Cerebellar nuclear complex (tissue), 1 donor: ENCODE measurements around the gene LIN37.

Experiments used
- DNase-seq, 2 experiments: peaks; one replicate each; lab custom pipeline; 2025; lab: John Stamatoyannopoulos, UW

LIN37 gene

DNA sequence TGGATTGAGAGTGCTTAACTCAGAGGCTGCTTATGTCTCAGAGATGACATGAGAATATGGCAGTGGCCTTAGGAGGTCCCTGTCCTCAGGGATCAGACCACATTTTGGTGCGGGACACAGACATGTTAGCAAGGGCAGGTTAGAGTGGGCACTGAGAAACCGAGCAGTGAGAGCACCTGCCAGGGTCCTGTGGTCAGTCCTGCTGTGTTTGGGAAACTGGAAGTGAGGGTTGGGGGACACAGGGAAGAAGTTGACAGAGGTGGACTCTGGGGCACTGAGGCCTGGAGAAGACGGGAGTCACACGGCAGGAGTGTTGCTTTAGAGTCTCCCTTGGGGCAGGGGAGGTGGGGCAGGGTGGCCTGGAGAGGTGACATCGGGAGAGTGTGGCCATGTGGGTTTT lies 13.5 kb upstream of the LIN37 start:
- DNase-seq: no peak

DNA sequence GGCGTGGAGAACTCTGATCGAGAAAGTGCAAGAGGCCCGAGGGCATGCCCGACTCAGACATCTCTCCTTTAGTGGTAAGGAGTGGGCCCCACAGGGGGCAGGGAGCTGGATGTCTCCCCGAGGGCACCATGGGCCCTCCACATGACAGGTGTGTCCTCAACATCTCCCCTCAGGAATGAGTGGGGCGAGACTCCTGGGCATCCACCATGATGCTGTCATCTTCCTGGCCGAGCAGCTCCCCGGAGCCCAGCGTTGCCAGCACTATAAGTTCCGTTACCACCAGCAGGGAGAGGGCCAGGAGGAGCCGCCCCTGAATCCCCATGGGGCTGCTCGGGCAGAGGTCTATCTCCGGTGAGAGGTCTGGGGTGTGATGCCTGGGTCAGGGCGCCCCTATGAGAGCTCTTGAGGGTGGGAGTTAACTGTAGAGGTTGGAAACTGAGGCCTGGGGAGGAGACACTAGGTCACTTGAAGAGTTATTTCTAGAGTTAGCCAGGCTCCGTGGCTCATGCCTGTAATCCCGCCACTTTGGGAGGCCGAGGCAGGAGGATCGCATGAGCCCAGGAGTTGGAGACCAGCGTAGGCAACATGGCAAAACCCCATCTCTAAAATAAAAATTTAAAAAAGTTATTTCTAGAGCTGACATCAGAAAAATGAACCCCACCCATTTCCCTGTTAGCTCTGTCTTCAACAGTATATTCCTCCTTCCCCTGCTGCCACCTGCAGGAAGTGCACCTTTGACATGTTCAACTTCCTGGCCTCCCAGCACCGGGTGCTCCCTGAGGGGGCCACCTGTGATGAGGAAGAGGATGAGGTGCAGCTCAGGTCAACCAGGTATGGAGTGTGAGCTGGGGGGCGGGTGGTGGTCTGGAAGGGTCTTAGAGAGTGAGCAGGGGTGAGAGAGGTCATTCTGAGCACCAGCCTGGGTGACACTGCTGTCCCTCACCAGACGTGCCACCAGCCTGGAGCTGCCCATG lies 11.2 kb upstream of the LIN37 start:
- no peak for DNase-seq

DNA sequence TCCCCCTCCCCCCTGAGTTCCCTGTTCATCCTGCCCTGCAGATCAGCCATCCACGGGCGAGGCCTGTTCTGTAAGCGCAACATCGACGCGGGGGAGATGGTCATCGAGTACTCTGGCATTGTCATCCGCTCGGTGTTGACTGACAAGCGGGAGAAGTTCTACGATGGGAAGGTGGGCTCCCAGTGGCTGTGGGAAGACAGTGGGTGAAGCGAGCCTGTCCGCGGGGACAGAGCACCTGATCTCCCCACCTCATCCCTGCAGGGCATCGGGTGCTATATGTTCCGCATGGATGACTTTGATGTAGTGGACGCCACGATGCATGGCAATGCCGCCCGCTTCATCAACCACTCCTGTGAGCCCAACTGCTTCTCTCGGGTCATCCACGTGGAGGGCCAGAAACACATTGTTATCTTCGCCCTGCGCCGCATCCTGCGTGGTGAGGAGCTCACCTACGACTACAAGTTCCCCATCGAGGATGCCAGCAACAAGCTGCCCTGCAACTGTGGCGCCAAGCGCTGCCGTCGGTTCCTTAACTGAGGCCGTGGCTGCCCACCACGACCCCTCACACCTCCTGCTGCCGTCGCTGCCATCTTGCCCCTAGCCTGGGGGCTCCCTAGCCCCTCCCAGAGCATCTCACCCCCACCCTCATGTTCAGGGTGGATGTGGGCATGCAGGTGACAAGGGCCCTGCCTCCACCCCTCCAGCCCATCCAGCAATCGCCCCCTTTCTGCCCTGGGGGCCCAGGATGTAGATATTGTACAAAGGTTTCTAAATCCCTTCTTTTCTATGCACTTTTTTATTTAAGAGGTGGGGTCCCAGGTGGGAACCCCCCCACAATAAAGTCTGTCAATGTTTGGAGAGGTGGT lies 10.1 kb upstream of the LIN37 start:
- DNase-seq: no peak

DNA sequence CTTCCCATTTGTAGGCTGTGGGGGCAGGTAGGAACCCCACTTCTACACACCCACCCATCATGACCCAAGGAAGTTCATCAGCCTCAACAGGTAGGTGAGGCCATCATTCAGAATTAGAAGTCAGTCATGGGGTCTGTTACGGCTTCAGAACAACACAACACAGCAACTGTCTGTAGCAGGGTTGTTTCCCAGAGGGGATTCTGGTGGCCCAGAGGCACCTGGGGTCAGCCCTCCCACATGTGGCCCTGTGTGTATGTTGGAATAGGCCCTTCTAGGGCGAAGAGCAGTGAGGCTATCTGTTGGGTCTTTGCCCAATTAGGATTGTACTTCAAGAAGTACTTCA lies 9.5 kb upstream of the LIN37 start:
- no peak for DNase-seq

DNA sequence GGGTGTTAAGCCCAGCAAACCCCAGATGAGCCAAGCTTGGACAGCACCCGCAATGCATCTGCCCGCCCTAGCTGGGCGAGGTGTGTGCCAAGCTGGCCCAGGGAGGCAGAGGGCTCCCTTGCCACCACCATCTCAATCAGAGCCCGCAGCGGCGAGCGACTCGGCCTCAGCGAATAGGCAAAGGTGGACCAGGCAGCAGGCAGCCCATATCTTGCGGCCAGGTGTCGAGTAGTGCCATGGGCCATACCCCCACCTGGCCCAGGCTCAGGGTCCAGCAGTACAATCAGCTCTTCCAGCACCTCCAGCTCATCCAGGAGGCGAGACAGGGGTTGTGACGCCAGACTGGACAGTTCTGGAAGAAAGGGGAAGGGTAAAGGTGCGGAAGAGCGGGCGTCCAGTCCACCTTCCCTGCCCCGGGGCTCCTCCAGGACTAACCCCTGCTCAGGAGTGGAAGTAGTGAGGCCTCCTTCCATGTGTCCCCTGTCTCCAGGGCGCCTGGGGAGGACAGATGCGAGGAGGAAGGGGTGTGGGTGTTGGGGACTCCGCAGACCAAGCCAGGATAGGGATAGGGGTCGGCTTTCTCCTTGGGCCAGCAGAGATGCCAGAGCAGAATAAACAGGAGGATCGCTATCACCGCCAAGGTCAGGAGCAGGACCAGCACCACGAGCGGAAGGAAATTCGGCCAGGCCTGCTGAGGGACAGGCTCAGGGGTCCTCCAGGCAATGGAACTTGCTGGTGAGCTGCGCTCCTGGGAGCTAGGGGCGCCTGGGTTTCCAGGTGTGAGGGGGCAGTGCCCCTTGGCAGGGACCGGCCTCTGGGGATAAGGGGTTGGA lies 8.9 kb upstream of the LIN37 start:
- DNase-seq: no peak

DNA sequence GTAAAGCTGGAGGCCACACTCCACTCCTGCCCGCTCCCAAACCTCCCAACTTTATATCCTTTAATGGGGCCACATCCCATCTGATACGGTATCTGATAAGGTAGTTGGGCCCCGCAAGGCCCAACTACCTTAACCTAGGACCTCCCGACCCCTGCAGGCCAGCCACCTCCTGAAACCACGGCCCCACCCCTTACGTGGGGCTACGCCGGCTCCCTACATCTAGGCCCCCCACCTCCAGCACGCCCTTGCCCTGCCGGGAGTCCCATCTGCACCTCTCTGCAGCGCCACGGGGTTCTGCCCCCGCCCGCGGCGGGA lies 8.3 kb upstream of the LIN37 start:
- DNase-seq: no peak

DNA sequence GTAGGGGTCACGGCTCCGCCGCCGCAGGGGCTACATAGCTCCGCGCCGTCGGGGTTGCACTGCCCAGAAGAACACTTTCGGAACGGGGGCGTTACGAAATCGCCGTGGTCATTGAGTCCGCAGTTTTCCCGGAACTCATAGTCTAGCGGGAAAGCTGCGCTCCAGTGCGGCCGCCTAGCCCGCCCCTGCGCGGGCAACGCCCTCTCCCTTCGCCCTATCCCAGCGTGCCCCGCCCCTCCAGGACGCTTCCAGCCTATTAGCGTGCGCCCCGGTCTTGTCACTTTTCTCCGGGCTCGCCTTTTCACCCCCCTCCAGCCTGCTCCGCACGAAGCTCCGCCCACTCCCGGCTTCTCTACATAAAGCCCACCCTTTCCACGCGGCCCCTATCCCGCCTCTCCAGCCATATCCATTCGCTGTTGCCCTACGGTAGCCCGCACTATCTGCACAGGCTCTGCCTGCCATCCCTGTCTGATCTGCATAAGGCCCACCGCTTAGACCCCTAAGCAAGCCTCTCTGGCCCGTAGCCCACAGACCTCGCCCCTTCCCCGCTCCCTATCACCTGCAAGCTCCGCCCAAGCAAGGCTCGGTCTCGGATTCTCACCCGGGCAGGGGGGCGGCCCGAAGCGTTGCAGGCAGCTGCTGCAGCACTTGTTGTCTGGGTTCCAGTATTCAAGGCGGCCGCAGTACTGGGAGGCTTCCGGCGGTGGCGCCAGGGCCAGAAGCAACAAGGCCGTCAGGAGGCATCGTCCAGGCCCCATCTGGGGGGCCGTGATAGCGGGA lies 7.8 kb upstream of the LIN37 start:
- peak; percentile 84 to 92 for DNase-seq

DNA sequence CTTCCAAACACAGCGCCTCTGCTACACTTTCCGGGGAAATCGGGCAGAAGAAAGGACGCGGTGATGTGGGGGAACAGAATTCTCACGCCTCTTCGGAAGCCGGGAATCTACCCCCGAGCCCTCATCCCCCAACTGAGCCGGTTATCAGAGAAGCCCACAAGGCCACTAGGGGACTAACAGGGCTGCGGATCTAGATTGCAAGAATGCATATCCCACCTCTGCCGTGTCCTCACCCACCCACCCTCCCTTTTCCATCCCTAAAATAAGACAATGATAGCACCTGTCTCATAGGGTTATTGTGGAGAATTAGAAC lies 7.2 kb upstream of the LIN37 start:
- DNase-seq: no peak

DNA sequence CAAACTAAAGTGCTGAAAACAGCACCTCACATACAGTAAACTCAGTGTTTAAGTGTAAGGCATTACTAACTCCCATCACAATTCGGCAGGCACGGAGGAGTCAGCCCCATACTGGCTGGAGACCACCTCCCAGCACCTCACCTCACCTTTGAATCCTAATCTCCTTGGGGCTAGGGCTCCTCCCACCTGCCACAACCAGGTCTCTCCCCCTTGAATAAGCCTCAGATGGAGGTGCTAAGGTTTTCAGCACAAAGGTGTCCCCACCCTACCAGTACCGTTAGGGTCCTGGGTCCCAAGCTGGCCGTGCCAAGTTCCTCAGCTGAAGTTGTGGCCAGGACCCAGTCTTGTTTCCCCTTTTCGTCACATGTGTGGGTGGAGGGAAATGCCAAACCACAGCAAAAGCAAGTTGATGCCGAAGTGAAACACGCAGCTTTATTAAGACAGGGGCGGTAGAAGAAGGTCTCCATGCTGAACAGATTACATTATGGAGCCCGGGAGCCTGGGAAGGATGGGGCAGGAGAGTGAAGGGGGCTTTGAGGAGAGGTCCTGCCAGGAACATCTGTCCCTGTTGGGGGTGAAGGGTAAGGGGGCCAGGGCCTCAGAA lies 6.2 kb upstream of the LIN37 start, which contains the start of gene IGFLR1:
IGFLR1 (minus strand) TSS at position 332 of the 604 bp plus-strand sequence. CDS start 1,272 bp downstream, outside the sequence.
- no peak for DNase-seq

DNA sequence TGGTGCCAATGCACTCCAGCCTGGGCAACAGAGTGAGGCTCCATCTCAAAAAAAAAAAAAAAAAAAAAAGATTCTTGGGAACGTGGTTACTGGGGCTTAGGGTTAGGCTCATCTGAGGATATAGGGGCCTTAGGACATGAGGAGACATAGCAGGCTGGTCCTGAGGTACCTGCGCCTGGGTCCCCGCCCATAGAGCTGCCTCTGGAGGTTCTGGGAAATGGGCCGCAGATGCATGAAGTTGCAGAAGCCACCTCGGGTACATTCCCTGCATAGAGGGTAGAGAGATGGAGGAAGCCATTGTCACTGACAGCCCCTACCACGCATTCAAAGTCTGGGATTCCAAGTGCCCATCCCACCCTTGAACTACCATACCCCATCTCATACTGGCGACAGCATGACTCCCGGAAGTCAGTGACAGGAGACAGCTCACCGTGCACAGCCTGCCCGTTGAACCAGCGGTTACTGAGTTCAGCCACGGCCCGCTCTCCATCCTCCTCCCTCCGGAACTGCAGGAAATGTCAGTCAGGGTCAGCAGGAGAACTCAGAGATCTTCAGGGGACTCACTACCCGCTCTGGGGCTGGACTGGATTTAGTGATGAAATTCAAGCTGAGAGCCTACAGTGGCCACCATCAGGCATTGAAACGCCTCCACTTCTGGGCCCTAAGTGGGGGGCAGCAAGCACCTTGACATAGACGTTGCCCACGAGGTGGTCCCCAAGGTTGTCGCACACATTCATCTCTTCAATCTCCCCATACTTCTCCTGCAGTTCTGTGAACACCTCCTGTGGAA lies 4.5 kb upstream of the LIN37 start:
- no peak for DNase-seq

DNA sequence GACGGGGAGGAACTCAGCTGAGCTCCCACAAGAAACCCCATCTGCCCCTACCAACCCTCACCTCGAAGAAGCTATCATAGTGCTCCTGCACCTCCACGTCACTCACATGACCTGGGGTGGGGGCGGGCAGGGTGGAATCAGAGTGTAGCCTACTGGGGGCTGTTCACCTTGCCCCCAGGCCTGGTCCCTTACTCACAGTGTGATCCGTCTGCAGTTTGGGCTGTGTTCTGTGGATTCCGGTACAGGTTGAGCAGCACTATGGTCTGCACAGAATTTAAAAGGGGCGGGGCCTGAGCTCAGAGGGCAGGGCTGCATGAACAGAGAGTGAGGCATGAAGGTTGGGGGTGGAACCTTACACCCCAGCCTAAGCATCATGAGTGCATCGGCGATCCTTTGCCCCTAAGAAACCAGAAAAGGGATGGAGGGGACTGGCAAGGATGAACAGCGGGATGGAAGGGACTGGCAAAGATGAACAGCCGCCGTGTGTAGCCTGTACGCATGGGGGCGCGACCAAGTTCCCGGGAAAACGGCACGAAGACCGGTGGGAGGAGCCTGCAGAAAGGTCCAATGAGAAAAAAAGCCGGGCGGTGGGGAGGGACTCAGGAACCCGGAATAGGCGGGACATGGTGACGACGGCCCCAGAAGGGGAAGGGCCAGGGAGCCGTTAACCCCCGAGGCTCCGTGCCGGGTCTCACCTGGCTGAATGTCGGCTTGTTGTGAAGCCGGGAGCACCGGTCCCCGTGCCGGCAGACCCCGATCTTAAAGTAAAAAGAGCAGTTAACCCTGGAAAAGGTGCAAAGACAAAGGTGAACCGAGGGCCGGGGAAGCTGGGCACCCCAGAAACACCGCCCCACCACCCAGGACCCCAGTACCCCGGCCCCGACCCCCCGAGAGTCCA lies 3.7 kb upstream of the LIN37 start:
- DNase-seq: peak; percentile 45 to 78

DNA sequence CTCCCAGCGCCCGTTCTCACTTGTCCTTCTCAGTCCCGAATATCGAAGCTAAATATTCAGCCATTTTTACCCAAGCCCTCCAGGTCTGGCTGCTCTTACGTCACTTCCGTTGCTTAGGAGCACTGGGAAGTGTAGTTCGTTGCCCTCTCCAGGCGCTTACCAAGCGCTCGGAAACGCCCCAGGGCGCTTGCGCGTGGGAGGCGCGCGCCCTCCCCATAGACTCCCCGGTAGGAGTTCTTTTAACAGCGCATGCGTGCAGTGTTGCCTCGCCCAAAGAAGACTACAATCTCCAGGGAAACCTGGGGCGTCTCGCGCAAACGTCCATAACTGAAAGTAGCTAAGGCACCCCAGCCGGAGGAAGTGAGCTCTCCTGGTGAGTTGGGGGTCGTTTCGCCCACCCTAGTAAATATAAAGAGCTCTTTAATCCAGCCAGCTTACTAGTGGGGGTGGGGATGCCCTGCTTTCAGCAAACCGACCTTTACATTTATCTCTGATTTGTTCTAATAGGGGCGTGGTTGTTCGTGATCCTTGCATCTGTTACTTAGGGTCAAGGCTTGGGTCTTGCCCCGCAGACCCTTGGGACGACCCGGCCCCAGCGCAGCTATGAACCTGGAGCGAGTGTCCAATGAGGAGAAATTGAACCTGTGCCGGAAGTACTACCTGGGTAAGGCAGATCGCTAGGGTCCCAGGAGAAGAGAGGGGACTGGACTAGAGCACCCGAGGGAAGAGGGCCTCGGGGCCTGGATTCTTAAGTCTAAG lies 2.9 kb upstream of the LIN37 start, which contains the start of the genes PSENEN and U2AF1L4:
PSENEN (plus strand) TSS at position 324 of the 759 bp plus-strand sequence; CDS start at position 604, 280 bp downstream.
U2AF1L4 (minus strand) TSS at position 91 of the 759 bp plus-strand sequence; CDS start at position 64, 27 bp downstream.
- DNase-seq: peak; percentile 83 to 92

DNA sequence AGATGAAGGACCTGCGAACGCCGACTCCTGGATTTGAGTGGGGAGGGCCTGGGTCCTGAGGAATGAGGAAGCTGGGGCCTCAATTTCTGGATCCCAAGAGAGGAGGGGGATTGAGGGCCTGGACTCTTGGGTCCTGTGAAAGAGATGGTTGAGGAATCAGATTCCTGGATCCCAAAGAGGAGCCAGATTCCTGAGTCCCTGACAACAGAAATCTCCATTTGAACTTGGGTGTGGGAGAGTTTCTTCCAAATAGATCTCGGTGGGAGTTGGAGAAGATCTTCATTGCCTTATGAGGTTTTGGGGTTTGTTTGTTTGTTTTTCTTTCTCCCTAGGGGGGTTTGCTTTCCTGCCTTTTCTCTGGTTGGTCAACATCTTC lies 2.3 kb upstream of the LIN37 start:
- no peak for DNase-seq

DNA sequence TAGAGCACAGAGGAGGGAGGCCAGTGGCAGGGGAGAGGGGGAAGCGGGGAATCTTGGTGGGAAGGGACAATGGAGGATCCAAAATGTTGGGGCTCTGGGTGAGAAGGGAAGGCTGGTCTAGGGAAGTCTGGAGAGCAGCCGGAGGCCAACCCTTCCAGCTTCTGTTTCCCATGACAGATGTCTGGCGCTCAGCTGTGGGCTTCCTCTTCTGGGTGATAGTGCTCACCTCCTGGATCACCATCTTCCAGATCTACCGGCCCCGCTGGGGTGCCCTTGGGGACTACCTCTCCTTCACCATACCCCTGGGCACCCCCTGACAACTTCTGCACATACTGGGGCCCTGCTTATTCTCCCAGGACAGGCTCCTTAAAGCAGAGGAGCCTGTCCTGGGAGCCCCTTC lies 1.8 kb upstream of the LIN37 start:
- no peak for DNase-seq

DNA sequence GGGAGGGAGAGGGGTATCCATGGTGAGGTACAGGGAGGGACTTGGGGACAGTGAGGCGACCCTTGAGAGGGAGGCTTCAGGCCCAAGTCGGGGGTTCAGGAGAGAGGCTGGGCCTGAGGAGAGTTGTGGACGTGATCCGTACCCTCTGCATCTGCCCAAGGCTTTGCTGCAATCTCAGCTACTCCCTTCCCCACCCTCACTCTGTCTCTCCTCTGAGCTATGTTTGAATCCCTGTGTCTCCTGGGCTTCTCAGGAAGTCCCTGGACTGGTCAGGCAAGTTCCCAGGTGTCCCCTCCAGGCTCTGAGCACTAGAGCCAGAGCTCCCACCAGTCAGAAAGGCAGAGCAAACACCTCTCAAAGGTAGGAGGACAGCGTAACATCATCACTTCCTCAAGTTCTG lies 1.8 kb downstream of the LIN37 start:
- no peak for DNase-seq

DNA sequence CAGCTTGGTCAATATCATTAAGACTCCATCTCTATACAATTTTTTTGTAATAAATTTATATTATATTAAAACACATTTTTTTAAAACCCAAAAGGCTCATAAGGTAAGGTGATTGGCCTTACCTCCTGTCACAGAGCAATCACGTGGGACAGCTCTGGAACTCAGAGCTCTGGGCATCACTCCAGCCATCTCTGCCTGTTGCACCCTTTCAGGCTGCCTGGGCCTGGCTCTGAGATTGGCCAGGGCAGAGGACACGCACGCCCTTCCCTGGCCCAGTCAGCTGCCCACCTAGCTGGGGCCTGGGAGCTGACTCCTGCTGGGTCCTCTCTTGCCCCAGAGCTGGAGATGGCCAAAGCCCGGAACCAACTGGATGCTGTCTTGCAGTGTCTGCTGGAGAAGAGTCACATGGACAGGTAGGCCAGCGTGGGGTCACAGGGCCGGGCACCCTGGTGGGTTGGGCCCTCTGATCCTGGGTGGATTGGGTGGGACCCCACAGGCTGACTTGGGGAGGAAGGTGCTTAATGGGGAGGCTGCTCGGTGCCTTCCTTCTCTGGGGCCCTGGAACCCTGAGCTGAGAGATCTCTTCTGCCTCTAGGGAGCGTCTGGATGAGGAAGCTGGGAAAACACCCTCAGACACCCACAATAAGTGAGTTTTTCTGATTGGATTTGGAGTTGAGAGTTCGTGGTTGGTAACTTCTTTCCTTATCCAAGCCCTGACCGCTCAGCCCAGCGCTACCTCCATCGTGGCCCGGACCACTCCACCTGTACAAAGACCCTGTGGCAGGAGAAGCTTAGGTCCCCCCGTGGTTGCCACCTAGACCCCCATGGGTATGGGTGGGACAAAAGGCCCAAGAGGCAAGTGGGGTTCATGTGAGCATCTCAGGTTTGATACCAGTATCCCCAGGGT lies 3.7 kb downstream of the LIN37 start:
- no peak for DNase-seq

DNA sequence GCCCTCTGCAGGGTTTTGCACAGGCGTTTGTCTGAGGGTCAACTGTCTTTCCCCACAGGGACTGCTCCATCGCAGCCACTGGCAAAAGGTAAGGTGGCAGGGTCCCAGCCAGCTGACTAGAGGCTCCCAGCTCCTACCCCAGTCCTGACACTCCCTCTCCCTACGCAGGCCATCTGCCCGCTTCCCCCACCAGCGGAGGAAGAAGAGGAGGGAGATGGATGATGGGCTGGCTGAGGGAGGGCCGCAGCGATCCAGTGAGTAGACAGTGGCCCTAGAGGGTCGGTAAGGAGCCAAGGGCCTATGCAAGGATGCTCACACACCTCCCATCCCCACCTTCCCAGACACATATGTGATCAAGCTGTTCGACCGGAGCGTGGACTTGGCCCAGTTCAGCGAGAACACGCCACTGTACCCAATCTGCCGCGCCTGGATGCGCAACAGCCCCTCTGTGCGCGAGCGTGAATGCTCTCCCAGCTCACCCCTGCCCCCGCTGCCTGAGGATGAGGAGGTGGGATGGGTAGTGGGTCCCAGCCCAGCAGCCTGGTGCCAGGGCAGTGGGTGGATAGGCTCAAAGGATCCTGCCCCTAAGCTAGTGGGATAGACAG lies 4.5 kb downstream of the LIN37 start:
- no peak for DNase-seq
